Activated naive CD4-positive, alpha-beta T cell treated with Interleukin-2 at 50 U/mL for 16 hours (primary cell): ENCODE data around the gene CSNK1D.

Experiments used
- DNase-seq: peaks from one replicate; pipeline ENCODE4 v3.0.0-alpha.2; 2020

Gene CSNK1D

GRCh38 chr17:82309656-82310570 lies 36.4 kb upstream of the CSNK1D start:
- DNase-seq = no peak

GRCh38 chr17:82305727-82306300 lies 32.3 kb upstream of the CSNK1D start:
- no peak for DNase-seq

GRCh38 chr17:82304826-82305726 lies 31.6 kb upstream of the CSNK1D start:
- no peak for DNase-seq

GRCh38 chr17:82303944-82304808 lies 30.7 kb upstream of the CSNK1D start:
- no peak for DNase-seq

- DNase-seq = peak; percentile 35
Measured at GRCh38 chr17:82302991-82303943, 29.8 kb upstream of the CSNK1D start.

- no peak for DNase-seq
Measured at GRCh38 chr17:82302568-82302963, 29.1 kb upstream of the CSNK1D start.

- peak; percentile 65 for DNase-seq
Measured at GRCh38 chr17:82301916-82302567, 28.5 kb upstream of the CSNK1D start.

GRCh38 chr17:82301300-82301915 lies 27.9 kb upstream of the CSNK1D start:
- DNase-seq = no peak

- peak; percentile 65 for DNase-seq
Measured at GRCh38 chr17:82300707-82301270, 27.3 kb upstream of the CSNK1D start.

- DNase-seq = no peak
Measured at GRCh38 chr17:82300228-82300627, 26.7 kb upstream of the CSNK1D start.

GRCh38 chr17:82299452-82299851 lies 26.0 kb upstream of the CSNK1D start:
- no peak for DNase-seq

- DNase-seq = no peak
Measured at GRCh38 chr17:82298538-82299421, 25.3 kb upstream of the CSNK1D start.

- DNase-seq = peak; percentile 93
Measured at GRCh38 chr17:82297714-82298537, 24.4 kb upstream of the CSNK1D start.

GRCh38 chr17:82297280-82297713 lies 23.8 kb upstream of the CSNK1D start:
- DNase-seq = peak; percentile 88

- DNase-seq = no peak
Measured at GRCh38 chr17:82296511-82297279, 23.2 kb upstream of the CSNK1D start.

- DNase-seq = no peak
Measured at GRCh38 chr17:82295472-82295814, 21.9 kb upstream of the CSNK1D start.
